Cardiac muscle cell (in vitro differentiated cells and primary cell): ENCODE results near the gene IFIH1. TPM values are rescaled to one million over a fixed set of nuclear protein-coding genes. Genes with fewer than 3 reads are reported as not detected.

Source experiments
- DNase-seq, 2 donors: peaks; one replicate each; pipeline versions ENCODE4 v3.0.0 to v3.0.0-alpha.2; 2010 to 2017; ENCODE audit warnings: low read depth in 1 of 2, low spot score in 1 of 2
- H3K27ac ChIP-seq: fragments of 200-600 bp; sonication (generic); 2 replicates; pipeline ENCODE4 v1.5.1; 2016
- H3K27me3 ChIP-seq: fragments of 200-600 bp; sonication (generic); 2 replicates; pipeline ENCODE4 v1.6.0; 2016; ENCODE audit warnings: control low read depth
- H3K36me3 ChIP-seq: fragments of 200-600 bp; sonication (generic); 2 replicates; pipeline ENCODE4 v1.5.1; 2016; ENCODE audit warnings: control low read depth
- H3K4me1 ChIP-seq: fragments of 200-600 bp; sonication (generic); 2 replicates; pipeline ENCODE4 v1.8.1; 2017; ENCODE audit warnings: low read depth, mild to moderate bottlenecking, mixed run types
- H3K4me3 ChIP-seq: fragments of 200-600 bp; sonication (generic); 2 replicates; pipeline ENCODE4 v1.5.1; 2016; ENCODE audit warnings: mild to moderate bottlenecking
- H3K9me3 ChIP-seq: fragments of 200-600 bp; sonication (generic); 2 replicates; pipeline ENCODE4 v1.5.1; 2017; ENCODE audit warnings: low read depth, mild to moderate bottlenecking, control low read depth
- polyA plus RNA-seq: library from polyadenylated mRNA; unstranded; fragments of >200 nt; fragmentation: Nextera tagmentation; extraction: Ambion mirVana; gene quantifications from 2 replicates; pipeline ENCODE4 v1.2.1, GENCODE V29; 2016
- total RNA-seq: library from RNA; depleted of rRNA; stranded (reverse); fragments of >200 nt; gene quantifications from 2 replicates; pipeline ENCODE4 v1.2.3, GENCODE V29; 2016
- TF ChIP-seq, protein P1 (sequence below): IDR thresholded peaks from 2 replicates; pipeline ENCODE4 v1.5.1; 2012; ENCODE audit warnings: low read depth, mild to moderate bottlenecking, low read length

The IFIH1 gene
- total and polyA plus RNA-seq, 2 experiments from 2014 or later = 0.06 to 0.88 TPM

- H3K27me3 ChIP-seq = no peaks in the 10 kb centered on the region
- DNase-seq = peak in 1 of 2 donors; percentile 40
- TF ChIP-seq, protein P1, sequence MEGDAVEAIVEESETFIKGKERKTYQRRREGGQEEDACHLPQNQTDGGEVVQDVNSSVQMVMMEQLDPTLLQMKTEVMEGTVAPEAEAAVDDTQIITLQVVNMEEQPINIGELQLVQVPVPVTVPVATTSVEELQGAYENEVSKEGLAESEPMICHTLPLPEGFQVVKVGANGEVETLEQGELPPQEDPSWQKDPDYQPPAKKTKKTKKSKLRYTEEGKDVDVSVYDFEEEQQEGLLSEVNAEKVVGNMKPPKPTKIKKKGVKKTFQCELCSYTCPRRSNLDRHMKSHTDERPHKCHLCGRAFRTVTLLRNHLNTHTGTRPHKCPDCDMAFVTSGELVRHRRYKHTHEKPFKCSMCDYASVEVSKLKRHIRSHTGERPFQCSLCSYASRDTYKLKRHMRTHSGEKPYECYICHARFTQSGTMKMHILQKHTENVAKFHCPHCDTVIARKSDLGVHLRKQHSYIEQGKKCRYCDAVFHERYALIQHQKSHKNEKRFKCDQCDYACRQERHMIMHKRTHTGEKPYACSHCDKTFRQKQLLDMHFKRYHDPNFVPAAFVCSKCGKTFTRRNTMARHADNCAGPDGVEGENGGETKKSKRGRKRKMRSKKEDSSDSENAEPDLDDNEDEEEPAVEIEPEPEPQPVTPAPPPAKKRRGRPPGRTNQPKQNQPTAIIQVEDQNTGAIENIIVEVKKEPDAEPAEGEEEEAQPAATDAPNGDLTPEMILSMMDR = no peak
- no peaks in the 10 kb centered on the region for H3K4me1 ChIP-seq
- H3K27ac ChIP-seq = no peak overlapping the region
- H3K9me3 ChIP-seq = no peaks in the 10 kb centered on the region
- H3K4me3 ChIP-seq = no peak overlapping the region
- no peaks in the 10 kb centered on the region for H3K36me3 ChIP-seq
Observed at GRCh38 chr2:162245781-162246180, 72.7 kb downstream of the IFIH1 start.

- Histone ChIP-seq H3K4me3 (no peak overlapping the region), H3K4me1 (no peaks in the 10 kb centered on the region), H3K9me3 (no peaks in the 10 kb centered on the region), H3K27me3 (no peaks in the 10 kb centered on the region), H3K27ac (no peak overlapping the region), H3K36me3 (no peaks in the 10 kb centered on the region)
- DNase-seq = no peak
- TF ChIP-seq, protein P1 = no peak
Observed at GRCh38 chr2:162245061-162245460, 73.4 kb downstream of the IFIH1 start.

DNA sequence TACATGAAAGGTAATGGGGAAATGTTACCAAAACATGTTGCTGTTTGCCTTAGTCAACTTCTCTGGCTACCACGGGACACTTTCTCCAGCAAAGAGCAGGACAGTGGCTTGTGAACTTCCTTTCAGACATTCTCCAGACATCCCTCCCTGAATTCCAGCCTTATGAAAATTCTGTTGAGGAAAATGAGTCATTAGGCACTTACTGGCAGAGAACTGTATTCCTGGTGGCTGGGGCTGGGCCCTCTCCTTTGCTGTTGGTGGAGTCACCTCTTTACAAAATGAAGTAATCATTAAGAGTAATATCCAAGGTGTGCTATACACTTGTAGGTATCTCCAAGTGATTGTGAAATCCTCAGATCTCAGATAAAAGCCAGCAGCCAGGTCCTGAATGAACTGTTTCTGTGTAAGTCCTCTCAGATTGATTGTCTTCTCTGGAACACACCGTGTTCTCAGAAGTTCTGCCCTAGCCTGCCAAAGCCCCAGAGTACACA is 73.9 kb downstream of the IFIH1 start:
- Histone ChIP-seq H3K36me3 (no peaks in the 10 kb centered on the region), H3K4me1 (no peaks in the 10 kb centered on the region), H3K9me3 (no peaks in the 10 kb centered on the region), H3K4me3 (no peak overlapping the region), H3K27me3 (no peaks in the 10 kb centered on the region), H3K27ac (no peak overlapping the region)
- TF ChIP-seq, protein P1 = no peak
- DNase-seq = peak in 1 of 2 donors; percentile 90

- Histone ChIP-seq H3K27ac (no peak overlapping the region), H3K27me3 (no peaks in the 10 kb centered on the region), H3K9me3 (no peaks in the 10 kb centered on the region), H3K36me3 (no peaks in the 10 kb centered on the region), H3K4me1 (no peaks in the 10 kb centered on the region), H3K4me3 (no peak overlapping the region)
- TF ChIP-seq, protein P1 = no peak
- DNase-seq = no peak
Observed at GRCh38 chr2:162243715-162244114, 74.8 kb downstream of the IFIH1 start.

- Histone ChIP-seq H3K4me3 (no peak within 1 kb of the TSS), H3K36me3 (no peaks in the 10 kb centered on the region), H3K27me3 (no peaks in the 10 kb centered on the region), H3K4me1 (no peaks in the 10 kb centered on the region), H3K9me3 (no peaks in the 10 kb centered on the region), H3K27ac (no peak within 1 kb of the TSS)
- TF ChIP-seq, protein P1 = no peak
- peak in 1 of 2 donors; percentile 93 for DNase-seq
Observed at GRCh38 chr2:162243294-162243693, 75.2 kb downstream of the IFIH1 start, which contains the start of gene FAP. Gene FAP, minus strand, starts transcription at chr2:162243445. Its CDS starts 118 bp downstream, at chr2:162243327.
